H1 (cell line): ENCODE data around the gene TBC1D24. TPM values are rescaled to one million over a fixed set of nuclear protein-coding genes. Genes with fewer than 3 reads are reported as not detected.
"Not testable (repeated sequence)": the region's sequence is repeated elsewhere in the genome, so short reads cannot be mapped to it uniquely, and the experiment has no call there.

Experiments used
- CTCF ChIA-PET: fragments of 300-600 bp; sonication (Branson Sonifier 250); formaldehyde crosslinking; loops from one replicate; lab custom pipeline; 2021; ENCODE audit not compliant: partially characterized antibody; lab: Charles Lee
- POLR2A ChIA-PET: fragments of 300-600 bp; sonication (Branson Sonifier 250); formaldehyde crosslinking; loops from one replicate; lab custom pipeline; 2021; ENCODE audit warnings: inconsistent platforms; ENCODE audit not compliant: partially characterized antibody; lab: Charles Lee
- DNase-seq, 2 experiments: peaks; one replicate each; pipeline versions ENCODE4 v3.0.0 to v3.0.0-alpha.2; 2010 to 2022; ENCODE audit warnings: low spot score in 2 of 2, low read depth in 1 of 2, mixed read lengths in 1 of 2
- FAIRE-seq: peaks from 2 replicates; lab custom pipeline; 2011; peaks lifted over from hg19 to GRCh38; lab: Jason Lieb, UNC
- H2AFZ ChIP-seq: 2 replicates; pipeline ENCODE4 v1.8.1; 2012; ENCODE audit warnings: low read length, inconsistent platforms
- H2AK5ac ChIP-seq: 2 replicates; pipeline ENCODE4 v1.6.1; 2013; ENCODE audit warnings: low read depth, low read length
- H2BK120ac ChIP-seq: replicated peaks from 2 replicates; pipeline ENCODE3; 2013; ENCODE audit warnings: low read depth, low read length, inconsistent platforms
- H2BK12ac ChIP-seq: 2 replicates; pipeline ENCODE4 v1.6.1; 2013; ENCODE audit warnings: low read depth, low read length
- H2BK15ac ChIP-seq: 2 replicates; pipeline ENCODE4 v1.6.1; 2013; ENCODE audit warnings: low read length
- H2BK20ac ChIP-seq: 2 replicates; pipeline ENCODE4 v1.6.1; 2013; ENCODE audit warnings: low read length
- H2BK5ac ChIP-seq: 2 replicates; pipeline ENCODE4 v1.6.1; 2013; ENCODE audit warnings: low read depth, low read length
- H3K14ac ChIP-seq: 2 replicates; pipeline ENCODE4 v1.6.1; 2013; ENCODE audit warnings: inconsistent platforms; ENCODE audit not compliant: insufficient read length
- H3K18ac ChIP-seq: 2 replicates; pipeline ENCODE4 v1.6.1; 2013; ENCODE audit warnings: low read length; ENCODE audit errors: extremely low read depth
- H3K23ac ChIP-seq: 2 replicates; pipeline ENCODE4 v1.6.1; 2013; ENCODE audit warnings: inconsistent platforms; ENCODE audit not compliant: insufficient read length
- H3K23me2 ChIP-seq: 2 replicates; pipeline ENCODE4 v1.6.1; 2013; ENCODE audit warnings: low read depth, low read length
- H3K27ac ChIP-seq: 2 replicates; pipeline ENCODE4 v1.6.1; 2011; ENCODE audit warnings: low read depth, low read length, inconsistent platforms
- H3K27me3 ChIP-seq, 4 experiments: replicated peaks in 1 of 4; 1 replicate in 1 of 4; 2 replicates in 3 of 4; pipeline versions ENCODE4 v1.6.1 to v1.8.1; 2011 to 2013; ENCODE audit warnings: low read length in 3 of 4, mild to moderate bottlenecking in 3 of 4, inconsistent platforms in 2 of 4, mixed read lengths in 2 of 4, moderate library complexity in 1 of 4; ENCODE audit not compliant: control insufficient read depth in 3 of 4, insufficient read depth in 3 of 4; ENCODE audit errors: extremely low read depth in 1 of 4
- H3K36me3 ChIP-seq, 4 experiments: 2 replicates each; pipeline versions ENCODE4 v1.6.1 to v1.8.1; 2011 to 2013; ENCODE audit warnings: mild to moderate bottlenecking in 4 of 4, low read length in 3 of 4, moderate library complexity in 2 of 4, control low read depth in 1 of 4, inconsistent platforms in 1 of 4; ENCODE audit not compliant: insufficient read depth in 4 of 4, control insufficient read depth in 2 of 4
- H3K4ac ChIP-seq: replicated peaks from 2 replicates; pipeline ENCODE3; 2013; ENCODE audit warnings: low read length, low read depth, mixed read lengths, inconsistent platforms; ENCODE audit not compliant: insufficient read length
- H3K4me1 ChIP-seq, 4 experiments: replicated peaks in 1 of 4; 1 replicate in 1 of 4; 2 replicates in 3 of 4; pipeline versions ENCODE4 v1.6.1 to v1.8.1; 2011 to 2013; ENCODE audit warnings: low read length in 3 of 4, inconsistent platforms in 2 of 4, mixed read lengths in 1 of 4; ENCODE audit not compliant: insufficient read depth in 4 of 4, control insufficient read depth in 3 of 4
- H3K4me2 ChIP-seq, 2 experiments: 2 replicates each; pipeline versions ENCODE4 v1.6.1 to v1.8.1; 2011 to 2013; ENCODE audit warnings: low read depth in 2 of 2, low read length in 2 of 2, control low read depth in 1 of 2, inconsistent platforms in 1 of 2, mild to moderate bottlenecking in 1 of 2; ENCODE audit not compliant: insufficient read depth in 1 of 2
- H3K4me3 ChIP-seq, 4 experiments: fragments of 200-600, 300-600 bp in 1 of 4; sonication (generic), shearing (Covaris generic), sonication (Bioruptor Twin) in 1 of 4; 2 replicates each; pipeline versions ENCODE4 v1.5.1 to v1.8.1; 2011 to 2016; ENCODE audit warnings: low read length in 4 of 4, low read depth in 3 of 4, control low read depth in 2 of 4, inconsistent platforms in 2 of 4, mild to moderate bottlenecking in 2 of 4, mixed read lengths in 1 of 4, moderate library complexity in 1 of 4; ENCODE audit not compliant: insufficient read depth in 2 of 4; ENCODE audit errors: extremely low read depth in 1 of 4
- H3K56ac ChIP-seq: replicated peaks from 2 replicates; pipeline ENCODE3; 2013; ENCODE audit warnings: low read depth, mild to moderate bottlenecking, mixed read lengths, low read length, inconsistent platforms; ENCODE audit not compliant: insufficient read length
- H3K79me1 ChIP-seq: 2 replicates; pipeline ENCODE4 v1.6.1; 2013; ENCODE audit warnings: low read depth, low read length, control low read depth
- H3K79me2 ChIP-seq, 2 experiments: 2 replicates each; pipeline versions ENCODE4 v1.6.1 to v1.8.1; 2012 to 2013; ENCODE audit warnings: low read length in 2 of 2, mild to moderate bottlenecking in 2 of 2, inconsistent platforms in 1 of 2; ENCODE audit not compliant: insufficient read depth in 2 of 2, control insufficient read depth in 1 of 2
- H3K9ac ChIP-seq, 4 experiments: replicated peaks in 1 of 4; 1 replicate in 1 of 4; 2 replicates in 3 of 4; pipeline versions ENCODE4 v1.6.1 to v1.8.1; 2011 to 2013; ENCODE audit warnings: low read depth in 3 of 4, low read length in 3 of 4, control low read depth in 2 of 4, mild to moderate bottlenecking in 2 of 4, moderate library complexity in 2 of 4, inconsistent platforms in 1 of 4; ENCODE audit errors: extremely low read depth in 1 of 4
- H3K9me3 ChIP-seq, 2 experiments: 2 replicates each; pipeline versions ENCODE4 v1.6.1 to v1.8.1; 2012 to 2013; ENCODE audit warnings: mild to moderate bottlenecking in 2 of 2, moderate library complexity in 2 of 2, control low read depth in 1 of 2, inconsistent platforms in 1 of 2, low read depth in 1 of 2, low read length in 1 of 2, mixed read lengths in 1 of 2; ENCODE audit not compliant: insufficient read depth in 2 of 2
- H4K20me1 ChIP-seq, 2 experiments: replicated peaks in 1 of 2; 2 replicates each; pipeline versions ENCODE3 to v1.8.1; 2011 to 2013; ENCODE audit warnings: inconsistent platforms in 2 of 2, low read length in 2 of 2, mild to moderate bottlenecking in 1 of 2; ENCODE audit not compliant: insufficient read depth in 2 of 2, control insufficient read depth in 1 of 2
- H4K5ac ChIP-seq: 2 replicates; pipeline ENCODE4 v1.6.1; 2013; ENCODE audit warnings: low read length, low read depth, mixed read lengths, inconsistent platforms; ENCODE audit not compliant: insufficient read length
- H4K8ac ChIP-seq: 2 replicates; pipeline ENCODE4 v1.8.0; 2013; ENCODE audit warnings: mild to moderate bottlenecking, moderate library complexity, low read length, inconsistent platforms; ENCODE audit not compliant: insufficient read depth; ENCODE audit errors: extremely low read depth
- H4K91ac ChIP-seq: replicated peaks from 2 replicates; pipeline ENCODE3; 2013; ENCODE audit warnings: low read length, mixed read lengths, inconsistent platforms; ENCODE audit not compliant: insufficient read length
- WGBS, 2 experiments: shearing (Covaris generic) in 1 of 2; methylation state at CpG; one replicate each; pipeline versions ENCODE4 v1.1.6 to v1.1.7; 2013 to 2015; ENCODE audit warnings: low lambda C conversion rate in 2 of 2, mixed read lengths in 2 of 2, inconsistent platforms in 1 of 2, low coverage in 1 of 2, missing lambda C conversion rate in 1 of 2; ENCODE audit not compliant: insufficient replicate concordance in 2 of 2, insufficient coverage in 1 of 2, insufficient read length in 1 of 2; ENCODE audit errors: extremely low coverage in 1 of 2, missing lambda C conversion rate in 1 of 2; 5-methylcytosine and 5-hydroxymethylcytosine counted together
- polyA plus RNA-seq, 7 experiments: library from polyadenylated mRNA; depleted of rRNA in 3 of 7; stranded (reverse) in 5 of 7; unstranded in 2 of 7; fragments of >200 nt in 5 of 7; fragments of 200-250 nt in 2 of 7; gene quantifications; 1 replicate in 5 of 7; 2 replicates in 1 of 7; 4 replicates in 1 of 7; pipeline versions ENCODE4 v1.2.1 to v1.2.3, GENCODE V29; 2011 to 2013; ENCODE audit warnings: missing spikeins in 2 of 7, mixed read lengths in 2 of 7
- total RNA-seq: library from RNA; stranded (reverse); fragmentation: NEBNext Ultra II Directional; extraction: Animal tissue kit (Norgen Biotek cat#: 25700); gene quantifications from 2 replicates; pipeline ENCODE4 v1.2.1, GENCODE V29; 2021

TBC1D24 gene
- total and polyA plus RNA-seq, 2 of the 8 experiments (the other 6 are each of a cell fraction or from before 2014, with no cell fraction given): 8.7 to 21.5 TPM

- not testable (repeated sequence) for H3K9ac ChIP-seq, H3K4me3 ChIP-seq, H2BK5ac ChIP-seq, DNase-seq, H3K56ac ChIP-seq, H2BK12ac ChIP-seq, H4K91ac ChIP-seq, H2BK15ac ChIP-seq, H2BK120ac ChIP-seq, H2AFZ ChIP-seq, H3K14ac ChIP-seq, H3K4me2 ChIP-seq, H2AK5ac ChIP-seq, H3K4ac ChIP-seq, H3K36me3 ChIP-seq, H3K9me3 ChIP-seq, FAIRE-seq, H3K23me2 ChIP-seq, H4K5ac ChIP-seq, H2BK20ac ChIP-seq, H3K23ac ChIP-seq, H3K27ac ChIP-seq, H3K79me2 ChIP-seq, H4K8ac ChIP-seq, H3K18ac ChIP-seq, H3K4me1 ChIP-seq
- Histone ChIP-seq H4K20me1 (peaks cover 9 to 12% of the 10 kb centered on the region in 2 experiments), H3K27me3 (peaks cover 0 to 12% (median 4%) of the 10 kb centered on the region in 4 experiments; a peak in 3 of 7 replicates), H3K79me1 (peaks cover 28% of the 10 kb centered on the region)
- CTCF ChIA-PET: interaction anchor here (1.0 to 1.2 kb wide), 2 partner anchors 11 to 21 kb away, joined by 3 to 4 read pairs; no protein-coding TSS in a partner anchor
- POLR2A ChIA-PET: interaction anchor here (1.3 kb wide), 1 partner anchor 20 kb away, joined by 4 read pairs; no protein-coding TSS in a partner anchor
- WGBS, 2 experiments: 96% methylated on average over 10 of the region's 10 CpGs; no CpG with 5 or more reads in 1 of the 2 experiments
These were observed 5.1 kb downstream of the TBC1D24 start for GRCh38 chr16:2479996-2480395.
